Gastrocnemius medialis (tissue), 4 donors: ENCODE results near the gene ALPP. TPM values are rescaled to one million over a fixed set of nuclear protein-coding genes. Genes with fewer than 3 reads are reported as not detected.
"Not testable (repeated sequence)": the region's sequence is repeated elsewhere in the genome, so short reads cannot be mapped to it uniquely, and the experiment has no call there.

Experiments
- ATAC-seq, 2 donors: fragments of 150-250 bp; one replicate each; pipeline ENCODE4 v1.9.1; 2016
- DNase-seq, 2 donors: peaks; one replicate each; pipeline ENCODE4 v3.0.0-alpha.2; 2019
- H3K27ac ChIP-seq, 4 donors: fragments of 200-600 bp; sonication (generic); 1 replicate in 1 of 4; 2 replicates in 3 of 4; pipeline ENCODE4 v1.5.1; 2016 to 2018; ENCODE audit warnings: mild to moderate bottlenecking in 2 of 4, moderate library complexity in 1 of 4
- H3K27me3 ChIP-seq, 3 donors: fragments of 200-600 bp; sonication (generic) in 2 of 3; 1 replicate in 1 of 3; 2 replicates in 2 of 3; pipeline versions ENCODE4 v1.5.1 to v1.6.0; 2016 to 2019; ENCODE audit warnings: mild to moderate bottlenecking in 1 of 3, moderate library complexity in 1 of 3
- H3K36me3 ChIP-seq, 2 donors: fragments of 200-600 bp; sonication (generic) in 1 of 2; one replicate each; pipeline ENCODE4 v1.5.1; 2017 to 2018
- H3K4me1 ChIP-seq, 2 donors: fragments of 200-600 bp; sonication (generic) in 1 of 2; one replicate each; pipeline ENCODE4 v1.5.1; 2016 to 2017; ENCODE audit warnings: mild to moderate bottlenecking in 2 of 2
- H3K4me3 ChIP-seq, 4 donors: fragments of 200-600 bp; sonication (generic) in 3 of 4; 1 replicate in 1 of 4; 2 replicates in 3 of 4; pipeline ENCODE4 v1.5.1; 2016 to 2019; ENCODE audit warnings: mild to moderate bottlenecking in 2 of 4
- H3K9me3 ChIP-seq, 3 donors: fragments of 200-600 bp; sonication (generic) in 2 of 3; 1 replicate in 1 of 3; 2 replicates in 2 of 3; pipeline ENCODE4 v1.5.1; 2016 to 2019
- POLR2A ChIP-seq, 2 donors: fragments of 450-650 bp; IDR thresholded peaks; one replicate each; pipeline ENCODE4 v1.6.1; 2017; ENCODE audit warnings: antibody characterized with exemption in 2 of 2, mild to moderate bottlenecking in 2 of 2, moderate library complexity in 2 of 2
- in situ Hi-C, 4 donors: fragments of 200-750 bp; cut with MboI; loops; one replicate each; pipeline versions ENCODE4 v1.15.0 to v1.8.0; 2017; ENCODE audit warnings: low sequenced_read_pairs in 4 of 4
- intact Hi-C: fragments of 100-400 bp; cut with DNase I; formaldehyde crosslinking; loops from one replicate; pipeline ENCODE4 v1.15.1; 2023; ENCODE audit warnings: low total_unique reads
- total RNA-seq, 4 donors: library from RNA; depleted of rRNA; stranded (reverse); fragments of >200 nt; gene quantifications; one replicate each; pipeline versions ENCODE4 v1.1.0 to v1.2.3, GENCODE V29; 2016
- TF ChIP-seq, protein P1 (sequence below), 5 experiments: fragments of 450-650 bp in 3 of 5; fragments of 200-600 bp in 2 of 5; sonication (generic) in 2 of 5; IDR thresholded peaks in 4 of 5; conservative IDR thresholded peaks in 1 of 5; 1 replicate in 4 of 5; 2 replicates in 1 of 5; pipeline ENCODE4 v1.5.1; 2016 to 2019; ENCODE audit warnings: antibody characterized with exemption in 5 of 5, mild to moderate bottlenecking in 3 of 5, moderate library complexity in 3 of 5

ALPP gene
- total RNA-seq, 4 donors from 2014 or later = not detected

DNA sequence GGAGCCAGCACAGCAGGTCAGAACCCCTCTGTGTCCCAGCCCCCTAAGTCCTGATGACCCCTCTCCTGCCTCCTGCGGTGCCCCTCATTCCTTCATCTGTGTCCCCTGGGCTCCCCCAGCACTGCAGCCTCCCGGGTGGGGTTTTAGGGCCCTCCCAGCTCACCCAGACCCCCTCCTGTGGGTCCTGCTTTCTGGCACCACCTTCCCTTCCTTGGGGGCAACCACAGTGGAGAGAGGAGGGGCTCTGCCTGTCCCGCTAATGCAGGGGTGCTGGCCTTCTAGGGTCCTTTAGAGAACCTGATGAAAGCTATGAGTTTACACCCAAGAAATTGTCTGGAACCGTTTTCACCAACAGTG, 42.7 kb upstream of the ALPP start:
- H3K4me1 ChIP-seq = no peaks in the 10 kb centered on the region
- no peak for DNase-seq
- no peak overlapping the region for H3K4me3 ChIP-seq
- no peaks in the 10 kb centered on the region for H3K27me3 ChIP-seq
- no peaks in the 10 kb centered on the region for H3K36me3 ChIP-seq
- H3K27ac ChIP-seq = no peak overlapping the region
- H3K9me3 ChIP-seq = no peaks in the 10 kb centered on the region
- no peak for TF ChIP-seq POLR2A (IDR thresholded peaks at IDR 0.05)
- TF ChIP-seq, protein P1, sequence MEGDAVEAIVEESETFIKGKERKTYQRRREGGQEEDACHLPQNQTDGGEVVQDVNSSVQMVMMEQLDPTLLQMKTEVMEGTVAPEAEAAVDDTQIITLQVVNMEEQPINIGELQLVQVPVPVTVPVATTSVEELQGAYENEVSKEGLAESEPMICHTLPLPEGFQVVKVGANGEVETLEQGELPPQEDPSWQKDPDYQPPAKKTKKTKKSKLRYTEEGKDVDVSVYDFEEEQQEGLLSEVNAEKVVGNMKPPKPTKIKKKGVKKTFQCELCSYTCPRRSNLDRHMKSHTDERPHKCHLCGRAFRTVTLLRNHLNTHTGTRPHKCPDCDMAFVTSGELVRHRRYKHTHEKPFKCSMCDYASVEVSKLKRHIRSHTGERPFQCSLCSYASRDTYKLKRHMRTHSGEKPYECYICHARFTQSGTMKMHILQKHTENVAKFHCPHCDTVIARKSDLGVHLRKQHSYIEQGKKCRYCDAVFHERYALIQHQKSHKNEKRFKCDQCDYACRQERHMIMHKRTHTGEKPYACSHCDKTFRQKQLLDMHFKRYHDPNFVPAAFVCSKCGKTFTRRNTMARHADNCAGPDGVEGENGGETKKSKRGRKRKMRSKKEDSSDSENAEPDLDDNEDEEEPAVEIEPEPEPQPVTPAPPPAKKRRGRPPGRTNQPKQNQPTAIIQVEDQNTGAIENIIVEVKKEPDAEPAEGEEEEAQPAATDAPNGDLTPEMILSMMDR (IDR thresholded peaks at IDR 0.05 in 4 of 5, conservative IDR thresholded peaks at IDR 0.05 in 1 of 5) = no peak
- in situ Hi-C loops = no loop called here
- no peak for ATAC-seq
- intact Hi-C loops = no loop called here

DNA sequence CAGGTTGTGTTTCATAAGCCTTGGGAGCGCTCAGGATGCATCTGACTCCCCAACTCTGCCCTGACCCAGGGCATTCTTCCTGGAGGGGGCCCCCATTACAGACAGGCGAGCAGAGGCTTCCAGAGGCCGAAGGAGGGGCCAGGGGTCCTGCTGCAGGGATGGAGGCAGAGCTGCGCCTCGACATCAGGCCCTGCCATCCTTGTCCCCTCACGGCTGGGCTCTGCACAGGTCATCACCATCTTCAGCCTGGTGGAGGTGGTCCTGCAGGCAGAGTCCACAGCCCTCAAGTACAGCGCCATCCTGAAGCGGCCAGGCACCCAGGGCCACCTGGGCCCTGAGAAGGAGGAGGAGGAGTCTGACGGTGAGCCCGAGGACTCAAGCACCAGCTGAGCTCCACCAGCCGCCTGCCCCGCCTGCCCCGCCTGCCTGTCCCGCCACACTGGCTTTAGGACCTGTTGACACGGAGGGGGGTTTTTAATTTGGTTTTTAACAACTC, 42.3 kb upstream of the ALPP start:
- DNase-seq = peak in 1 of 2 donors; percentile 5
- intact Hi-C loops (no loop called here), in situ Hi-C loops (no loop called here)

DNA sequence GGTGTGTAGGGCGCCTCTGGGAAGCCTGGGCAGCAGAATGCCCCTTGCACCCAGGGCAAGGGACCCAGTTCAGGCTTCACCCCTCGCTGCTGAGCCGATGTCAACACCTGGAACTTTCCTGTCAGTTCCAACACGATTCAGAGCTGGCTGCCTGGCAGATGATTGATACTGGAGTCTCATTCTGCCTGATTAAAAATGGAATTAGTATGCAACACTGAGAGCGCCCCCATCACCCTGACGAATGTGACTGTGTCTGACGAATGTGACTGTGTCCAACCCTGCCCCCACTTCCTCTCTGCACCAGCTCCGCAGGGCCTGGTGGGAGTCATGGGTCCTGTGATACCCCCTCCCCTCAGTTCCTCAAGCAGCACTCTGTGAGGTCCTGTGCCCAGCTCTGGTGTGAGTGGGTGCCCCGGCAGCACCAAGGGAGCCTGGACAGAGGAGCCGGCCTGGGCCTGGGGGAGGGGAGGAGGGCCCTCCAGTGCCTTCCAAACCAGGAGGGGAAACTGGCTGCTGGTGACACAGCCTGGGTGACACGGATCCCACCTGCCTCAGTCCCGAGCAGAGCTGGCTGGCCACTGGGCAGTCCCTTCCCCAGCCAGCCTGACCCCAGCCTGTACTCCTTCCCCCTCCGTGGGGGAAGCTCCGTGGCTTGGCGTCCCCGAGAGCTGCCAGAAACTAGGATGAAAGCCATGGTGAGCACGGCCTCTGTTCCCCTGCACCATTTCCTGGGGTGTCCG, 41.4 kb upstream of the ALPP start:
- H3K4me3 ChIP-seq = no peak overlapping the region
- in situ Hi-C loops = no loop called here

More for the DNA sequence above, 42.3 kb upstream of the ALPP start:
- Histone ChIP-seq H3K36me3 (no peaks in the 10 kb centered on the region), H3K27ac (no peak overlapping the region), H3K4me3 (no peak overlapping the region), H3K4me1 (no peaks in the 10 kb centered on the region), H3K27me3 (no peaks in the 10 kb centered on the region), H3K9me3 (no peaks in the 10 kb centered on the region)
- TF ChIP-seq, protein P1 (IDR thresholded peaks at IDR 0.05 in 4 of 5, conservative IDR thresholded peaks at IDR 0.05 in 1 of 5) = no peak
- TF ChIP-seq POLR2A (IDR thresholded peaks at IDR 0.05) = no peak
- no peak for ATAC-seq

DNA sequence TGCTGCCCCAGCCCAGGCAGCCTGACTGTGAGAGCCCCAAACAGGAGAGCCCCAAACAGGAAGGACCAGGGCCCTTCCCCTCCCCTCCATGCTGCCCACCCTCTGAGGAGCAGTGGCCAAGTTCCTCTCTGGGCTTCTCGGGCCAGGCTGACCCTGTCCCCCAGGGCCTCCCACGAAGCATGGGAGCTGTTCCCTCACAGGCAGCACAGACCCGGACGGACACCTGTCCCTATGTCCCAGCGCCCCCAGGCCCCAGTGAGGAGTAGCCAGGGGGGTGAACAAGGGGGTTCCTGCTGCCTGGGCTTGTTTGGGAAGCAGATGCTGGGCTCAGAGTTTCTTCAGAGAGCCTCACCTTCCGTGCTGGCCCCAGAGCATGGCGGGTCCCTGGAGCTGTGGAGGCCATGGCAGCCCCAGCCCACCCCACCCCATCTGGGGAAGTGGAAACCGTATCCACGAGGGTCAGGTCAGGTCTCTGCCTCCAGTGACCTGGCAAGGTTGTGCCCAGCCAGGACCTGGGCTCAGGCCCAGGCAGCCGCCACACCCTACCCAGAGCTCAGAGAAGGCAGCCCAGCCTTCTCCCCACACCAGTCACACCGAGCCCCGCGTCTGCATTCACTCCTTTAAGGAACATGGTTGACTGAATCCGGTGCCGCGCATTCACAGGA, 40.3 kb upstream of the ALPP start:
- H3K27me3 ChIP-seq, ATAC-seq, H3K4me3 ChIP-seq, in situ Hi-C loops, H3K4me1 ChIP-seq, H3K27ac ChIP-seq, H3K36me3 ChIP-seq, intact Hi-C loops, H3K9me3 ChIP-seq: not testable (repeated sequence)
- DNase-seq = peak in 1 of 2 donors; percentile 8

More for the DNA sequence above, 41.4 kb upstream of the ALPP start:
- Histone ChIP-seq H3K27ac (no peak overlapping the region), H3K4me1 (no peaks in the 10 kb centered on the region), H3K27me3 (no peaks in the 10 kb centered on the region), H3K9me3 (no peaks in the 10 kb centered on the region), H3K36me3 (no peaks in the 10 kb centered on the region)
- TF ChIP-seq, protein P1 (IDR thresholded peaks at IDR 0.05 in 4 of 5, conservative IDR thresholded peaks at IDR 0.05 in 1 of 5) = no peak
- no peak for TF ChIP-seq POLR2A (IDR thresholded peaks at IDR 0.05)
- intact Hi-C loops = no loop called here
- DNase-seq (peak in 1 of 2 donors; percentile 3), ATAC-seq (no peak)

DNA sequence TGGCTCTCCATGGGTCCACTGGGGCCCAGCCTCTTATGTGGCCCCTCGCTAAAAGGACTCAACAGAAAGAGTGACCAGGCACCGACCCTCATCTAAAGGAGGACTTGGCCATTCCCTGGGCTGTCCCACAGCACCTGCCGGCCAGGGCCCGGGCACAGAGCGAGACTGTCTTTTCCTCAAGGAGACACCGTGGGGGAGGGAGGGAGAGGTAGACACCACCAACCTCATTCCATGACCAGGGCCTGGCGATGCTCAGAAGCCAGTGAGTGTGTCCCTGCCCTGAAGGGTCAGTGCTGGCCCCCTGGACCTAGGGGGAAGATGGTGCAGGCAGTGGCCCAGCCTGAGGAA, 39.8 kb upstream of the ALPP start:
- no peaks in the 10 kb centered on the region for H3K9me3 ChIP-seq
- H3K4me3 ChIP-seq = no peak overlapping the region
- H3K27ac ChIP-seq = no peak overlapping the region
- no peak for DNase-seq
- no peaks in the 10 kb centered on the region for H3K27me3 ChIP-seq
- TF ChIP-seq POLR2A (IDR thresholded peaks at IDR 0.05) = no peak
- no peaks in the 10 kb centered on the region for H3K4me1 ChIP-seq
- no peaks in the 10 kb centered on the region for H3K36me3 ChIP-seq
- intact Hi-C loops = no loop called here
- no peak for ATAC-seq
- in situ Hi-C loops = no loop called here
